ENCODE measurements around the gene BCOR.

Gene BCOR

DNA sequence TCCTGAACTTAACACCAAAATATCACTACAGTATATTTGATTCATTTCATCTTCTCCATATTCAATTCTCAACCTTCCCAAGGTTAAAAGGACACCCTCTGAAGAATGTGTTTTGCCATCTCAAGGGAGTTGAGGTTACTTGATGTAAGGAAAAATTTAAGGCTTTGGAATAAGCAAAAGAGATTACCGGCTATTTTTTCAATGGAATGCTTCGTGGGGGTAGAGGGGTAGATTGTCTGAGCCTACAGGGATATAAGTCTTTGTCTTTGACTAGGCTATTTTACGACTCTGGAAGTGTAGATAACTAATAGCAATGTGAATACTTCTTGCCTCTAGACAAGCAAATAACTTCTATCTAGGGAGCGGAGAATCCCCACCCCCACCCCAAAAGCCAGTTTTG lies 78.2 kb downstream of the BCOR start:
- DNase-seq (ENCODE audit: low spot score): no peak

DNA sequence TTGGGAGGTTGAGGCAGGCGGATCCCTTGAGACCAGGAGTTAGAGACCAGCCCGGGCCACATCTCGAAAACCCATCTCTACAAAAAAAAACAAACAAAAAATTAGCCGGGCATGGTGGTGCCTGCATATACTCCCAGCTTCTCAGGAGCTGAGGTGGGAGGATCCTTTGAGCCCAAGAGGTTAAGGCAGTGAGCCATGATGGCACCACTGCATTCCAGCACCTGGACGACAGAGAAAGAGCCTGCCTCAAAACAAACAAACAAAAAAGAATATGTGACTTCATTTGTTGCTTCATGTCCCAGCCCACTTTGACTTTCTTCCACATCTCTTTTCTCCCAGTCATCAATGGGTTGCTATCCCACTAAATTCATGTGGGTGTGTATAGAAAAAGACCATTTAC lies 79.7 kb downstream of the BCOR start:
- no peak for DNase-seq (ENCODE audit: low spot score)

- no peak for DNase-seq (ENCODE audit: low spot score)
These were observed 81.0 kb downstream of the BCOR start for GRCh38 chrX:40016749-40017148.

DNA sequence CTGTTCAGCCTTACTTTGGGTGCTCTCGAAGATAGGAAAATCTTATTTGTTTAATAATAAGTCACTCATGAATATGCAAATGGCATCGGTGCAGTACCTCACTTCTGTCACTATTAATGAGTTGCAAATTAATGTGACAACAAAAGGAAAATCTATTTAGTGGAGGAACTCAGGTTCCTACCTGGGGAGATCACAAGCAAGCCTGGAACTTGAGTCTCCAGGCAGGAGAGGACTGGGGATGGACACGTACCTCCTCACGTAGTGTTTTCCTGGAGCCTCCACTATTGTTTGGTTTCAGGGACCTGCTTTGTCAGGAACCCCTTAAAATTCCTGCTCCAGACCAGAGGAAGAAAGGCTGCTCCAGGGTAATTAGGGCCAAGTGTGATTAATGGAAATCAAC lies 82.1 kb downstream of the BCOR start:
- DNase-seq (ENCODE audit: low spot score): no peak

DNA sequence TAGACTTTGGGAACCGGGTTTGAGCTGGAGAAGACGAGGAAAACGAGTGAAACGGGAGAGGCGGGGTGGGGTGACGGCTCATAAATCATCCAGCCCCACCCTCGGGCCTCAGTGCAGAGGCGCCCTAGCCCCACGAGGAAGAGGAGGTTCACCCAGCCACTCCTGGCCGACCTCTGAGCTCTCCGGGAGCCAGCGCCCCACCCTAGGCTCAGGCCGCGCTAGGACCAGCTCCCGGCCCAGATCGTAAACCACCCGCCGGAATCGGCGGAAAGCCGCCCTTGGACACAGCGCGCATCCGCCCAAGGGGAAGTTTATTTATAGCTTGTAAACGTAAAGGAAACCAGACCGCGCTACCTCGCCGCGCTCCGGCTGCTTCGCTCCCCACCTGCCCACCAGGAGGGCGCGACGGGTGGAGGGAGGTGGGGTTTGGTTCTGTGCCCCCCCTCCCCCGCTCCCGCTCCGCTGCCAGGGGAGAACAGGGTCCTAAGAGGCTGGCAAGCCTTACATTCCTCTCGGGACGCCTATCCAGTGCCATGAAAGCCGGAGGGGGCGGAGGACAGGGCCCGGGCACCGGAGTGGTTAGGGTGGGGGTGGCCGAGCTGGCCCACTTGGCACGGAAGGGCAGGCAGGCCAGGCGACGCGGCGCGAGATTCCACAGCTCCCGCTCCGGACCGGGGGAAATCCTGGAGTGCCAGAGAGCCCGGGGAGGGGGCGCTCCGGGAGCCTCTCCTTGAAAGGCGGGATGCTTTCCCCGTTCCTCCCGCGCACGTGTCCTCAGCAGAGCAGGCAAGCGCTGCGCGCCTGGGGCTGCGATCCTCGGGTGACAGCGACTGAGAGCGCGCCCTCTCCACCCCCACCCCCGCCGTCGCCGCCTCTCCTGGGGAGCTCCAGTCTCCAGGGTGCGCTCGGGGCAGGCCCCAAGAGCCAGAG lies 84.2 kb downstream of the BCOR start:
- DNase-seq (ENCODE audit: low spot score): peak; percentile 94

GRCh38 chrX:40012868-40013265 lies 84.9 kb downstream of the BCOR start:
- DNase-seq (ENCODE audit: low spot score): no peak

DNA sequence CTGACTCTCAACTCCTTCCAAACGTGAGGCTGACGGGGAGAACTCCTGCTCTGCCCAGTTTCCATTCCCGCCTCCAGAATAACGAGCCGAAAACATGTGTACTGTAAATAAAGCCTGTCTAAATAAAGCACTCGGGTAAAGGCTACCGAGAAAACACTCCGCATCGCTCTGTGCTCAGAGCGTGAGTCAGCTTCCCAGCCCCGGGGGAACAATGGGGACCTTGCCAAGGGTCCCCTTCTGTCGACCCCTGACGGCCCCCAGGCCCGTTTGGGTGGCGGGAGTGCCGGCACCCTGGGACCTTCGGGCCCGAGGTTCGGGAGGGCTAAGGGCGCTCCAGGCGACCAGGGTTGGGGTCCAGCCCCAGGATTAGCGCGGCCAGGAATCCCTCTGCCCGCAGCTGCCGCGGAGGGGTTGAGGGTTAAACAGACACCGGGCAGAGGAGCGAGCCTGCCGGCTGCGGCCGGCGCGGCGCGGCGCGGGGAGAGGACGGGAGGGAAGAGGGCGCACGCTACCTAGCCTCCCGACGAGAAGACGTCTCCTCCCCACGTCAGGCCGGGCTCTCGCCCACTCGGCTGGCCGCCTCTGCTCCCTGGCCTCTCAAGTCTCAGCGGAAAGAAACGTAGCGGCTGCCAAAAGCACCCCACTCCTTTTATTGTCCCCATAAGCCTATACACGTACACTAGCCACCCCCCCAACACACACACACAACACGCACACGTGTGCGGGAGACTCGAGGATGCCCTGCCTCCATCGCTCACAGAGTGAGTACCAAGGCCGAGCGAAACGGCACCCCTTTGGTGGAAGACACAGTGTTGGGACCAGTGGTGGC lies 85.5 kb downstream of the BCOR start:
- DNase-seq (ENCODE audit: low spot score): peak; percentile 59

- DNase-seq (ENCODE audit: low spot score): no peak
These were observed 86.3 kb downstream of the BCOR start for GRCh38 chrX:40011322-40012038.

- DNase-seq (ENCODE audit: low spot score): no peak
These were observed 87.0 kb downstream of the BCOR start for GRCh38 chrX:40010550-40011321.

- DNase-seq (ENCODE audit: low spot score): no peak
These were observed 87.9 kb downstream of the BCOR start for GRCh38 chrX:40009890-40010289.

DNA sequence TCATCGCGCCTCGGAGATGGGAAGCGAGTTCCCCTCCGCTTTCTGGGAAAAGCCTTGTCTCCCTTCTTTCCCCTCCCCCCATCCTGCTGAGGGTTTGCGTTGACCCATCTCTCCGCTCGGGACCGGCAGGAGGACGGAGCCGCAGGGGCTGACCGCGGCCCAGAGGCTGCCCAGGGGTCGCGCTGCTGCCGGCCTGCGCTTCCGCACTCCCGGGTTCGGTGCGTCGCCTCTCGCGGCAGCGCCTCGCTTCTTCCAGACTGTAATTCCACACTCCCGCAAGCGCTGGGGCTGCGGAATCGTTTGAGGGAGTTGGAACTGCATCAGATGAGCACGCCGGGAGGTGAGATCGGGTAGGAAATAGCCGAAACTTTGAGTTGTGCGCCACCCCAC lies 88.3 kb downstream of the BCOR start:
- DNase-seq (ENCODE audit: low spot score): no peak

DNA sequence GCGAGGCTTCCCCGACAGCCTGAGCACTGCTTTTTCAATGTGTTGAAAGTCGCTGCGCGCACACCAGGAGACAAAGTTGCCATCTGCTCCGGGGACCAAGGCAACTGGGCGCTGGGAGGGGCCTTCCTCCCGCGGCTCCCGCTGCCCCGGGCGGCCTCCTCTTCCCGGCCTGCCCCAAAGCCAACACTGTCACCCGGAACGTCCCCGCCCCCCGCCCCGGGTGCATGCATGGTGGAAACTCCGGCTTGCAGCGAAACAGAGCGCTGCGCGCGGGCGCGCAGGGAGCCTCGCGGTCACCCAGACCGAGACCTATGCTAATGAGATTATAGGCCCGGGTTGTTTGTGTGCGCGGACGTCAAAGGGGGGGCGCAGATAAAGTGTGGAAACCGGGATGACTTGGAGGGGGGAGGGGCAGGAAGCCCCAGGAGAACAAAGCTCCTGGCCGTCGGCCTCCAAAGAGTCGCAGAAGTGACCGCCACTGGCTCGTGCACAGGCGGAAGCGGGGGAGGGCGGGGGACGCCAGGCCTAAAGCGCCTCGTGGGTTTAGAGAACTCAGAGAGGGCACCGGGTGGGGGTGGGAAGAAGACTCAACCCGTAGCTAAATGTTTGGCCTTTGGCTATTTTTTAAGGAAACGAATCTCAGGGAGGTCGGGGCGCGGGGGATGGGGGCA lies 88.8 kb downstream of the BCOR start:
- DNase-seq (ENCODE audit: low spot score): no peak

GRCh38 chrX:40007756-40008705 lies 89.7 kb downstream of the BCOR start:
- DNase-seq (ENCODE audit: low spot score): no peak

DNA sequence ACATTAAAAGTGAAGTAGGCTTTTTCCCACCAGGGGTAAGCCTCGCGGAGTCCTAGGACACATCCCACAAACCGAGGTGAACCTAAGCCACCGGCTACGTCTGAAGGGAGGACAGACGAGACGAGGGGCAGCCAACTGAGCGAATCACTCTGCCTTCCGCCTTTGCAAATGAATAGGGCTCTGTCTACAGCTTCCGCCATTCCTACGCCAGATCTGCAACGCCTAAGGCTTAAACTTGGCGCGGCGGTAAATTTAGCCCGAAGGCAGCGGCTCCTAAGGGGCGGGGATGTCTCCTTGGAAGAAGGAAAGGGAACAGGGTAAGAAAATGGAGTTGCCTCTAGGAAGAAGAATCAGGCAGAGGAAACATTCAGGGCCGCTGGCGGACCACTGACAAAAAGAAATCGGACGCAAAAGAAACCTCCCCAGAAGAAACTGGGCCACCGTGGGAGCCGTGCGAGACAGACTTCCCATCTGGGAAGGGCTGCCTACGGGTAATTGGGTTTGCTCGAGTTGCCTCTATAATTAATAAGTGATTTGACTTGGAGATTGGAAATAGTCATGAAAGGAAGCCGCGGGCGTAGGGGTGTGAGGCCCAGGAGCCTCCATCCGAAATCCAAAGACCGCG lies 90.5 kb downstream of the BCOR start:
- DNase-seq (ENCODE audit: low spot score): no peak

DNA sequence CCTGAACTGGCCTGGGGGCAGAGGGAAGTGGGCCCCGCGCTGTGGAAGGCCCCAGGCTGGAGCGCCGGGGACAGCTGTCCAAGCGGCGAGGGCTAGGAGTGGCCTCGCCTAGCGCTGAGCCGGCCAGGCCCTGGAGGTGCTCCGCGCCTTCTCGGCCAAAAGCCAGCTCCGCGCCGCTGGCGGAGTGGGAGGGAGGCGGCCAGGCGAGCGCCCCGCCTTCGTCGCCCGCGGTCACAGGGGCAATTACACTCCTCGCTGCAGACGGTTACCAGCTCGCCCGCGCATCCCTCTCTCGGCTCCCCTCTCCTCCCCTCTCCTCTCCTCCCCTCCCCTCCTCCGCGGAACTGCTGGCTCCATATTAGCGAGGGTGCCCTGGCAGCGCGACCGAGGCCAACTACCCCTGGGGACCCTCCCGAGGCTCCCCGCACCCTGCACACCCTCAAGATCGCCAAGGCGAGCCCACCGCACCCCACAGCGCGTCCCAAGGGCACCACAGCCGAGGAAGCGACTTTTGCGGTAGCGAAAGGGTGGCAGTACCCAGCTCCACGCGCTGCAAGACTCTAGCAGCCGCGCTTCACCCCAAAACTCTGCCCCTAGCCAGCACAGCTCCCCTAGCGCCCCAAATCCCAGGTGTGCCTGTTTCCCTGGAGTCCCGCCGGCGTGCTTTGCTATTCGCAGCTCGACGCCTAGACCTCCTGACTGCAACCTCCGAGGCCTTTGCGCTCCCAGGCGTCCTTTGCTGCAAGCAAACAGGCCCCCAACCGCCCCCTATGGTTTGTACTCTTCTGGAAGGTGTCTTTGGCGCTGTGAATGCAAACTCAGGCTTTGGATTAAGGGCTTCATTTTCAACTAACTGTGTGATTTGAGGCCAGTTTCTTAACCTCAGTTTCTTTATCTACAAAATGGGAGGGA lies 91.4 kb downstream of the BCOR start:
- peak; percentile 78 for DNase-seq (ENCODE audit: low spot score)

GRCh38 chrX:40005292-40006011 lies 92.3 kb downstream of the BCOR start:
- no peak for DNase-seq (ENCODE audit: low spot score)

- no peak for DNase-seq (ENCODE audit: low spot score)
These were observed 92.9 kb downstream of the BCOR start for GRCh38 chrX:40004921-40005291.

DNA sequence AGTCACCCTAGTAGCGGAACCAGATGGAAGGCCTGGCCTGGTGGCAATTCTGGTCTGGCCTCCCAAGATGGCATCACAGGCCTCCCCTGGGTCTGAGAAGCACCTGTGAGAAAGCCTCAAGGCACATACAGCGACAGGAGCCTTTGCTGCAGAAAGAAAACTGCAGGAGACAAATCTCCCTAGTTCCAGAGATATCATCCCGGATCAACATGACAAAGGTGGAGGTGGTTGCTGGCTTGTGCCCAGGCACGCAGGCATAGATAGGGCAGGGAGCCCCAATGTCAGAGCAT lies 93.6 kb downstream of the BCOR start:
- no peak for DNase-seq (ENCODE audit: low spot score)
